ENCODE results near the gene SERTAD1.

DNA sequence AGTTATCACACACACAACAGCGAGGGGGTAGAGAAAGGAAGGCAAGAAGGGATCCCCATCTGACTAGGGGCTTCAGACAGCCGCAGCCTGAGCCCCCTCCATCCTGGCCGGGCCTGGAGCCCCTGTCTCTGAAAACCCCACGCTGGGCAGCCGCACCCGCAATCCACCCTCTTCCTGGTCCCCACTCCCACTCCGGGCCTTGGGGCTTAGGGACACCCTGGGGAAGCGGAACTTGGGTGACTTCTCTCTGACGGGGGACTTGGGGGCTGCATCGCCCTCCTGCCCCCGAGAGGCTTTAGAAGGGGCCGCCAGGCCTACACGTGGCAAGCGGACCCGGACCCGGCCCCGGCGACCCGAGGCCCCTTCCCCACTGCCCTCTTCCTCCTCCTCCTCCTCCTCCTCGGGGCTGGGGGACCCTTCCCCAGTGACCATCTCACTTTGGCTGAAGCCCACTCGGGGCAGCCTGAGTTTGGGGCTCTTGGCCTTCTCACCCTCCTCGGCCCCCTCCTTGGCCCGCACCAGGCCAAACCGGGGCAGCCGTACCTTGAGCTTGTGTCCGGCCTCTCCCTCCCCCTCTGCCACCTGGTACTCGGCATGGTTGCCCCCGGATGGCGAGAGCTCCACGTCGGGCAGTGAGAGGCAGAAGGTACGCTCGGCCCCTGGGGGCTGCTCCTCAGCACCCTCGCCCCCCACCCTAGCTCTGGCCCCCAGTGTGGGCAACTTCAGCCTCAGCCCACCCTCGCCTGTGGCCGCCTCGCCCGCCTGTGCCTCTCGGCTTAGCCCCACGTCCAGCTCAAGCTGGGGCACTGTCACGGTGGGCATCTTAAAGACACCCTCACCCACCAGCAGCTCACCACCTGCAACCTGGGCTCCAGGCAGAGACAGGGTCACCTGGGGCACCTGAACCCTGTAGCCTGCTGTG is 31.6 kb downstream of the SERTAD1 start:
- TF ChIP-seq, protein P1, sequence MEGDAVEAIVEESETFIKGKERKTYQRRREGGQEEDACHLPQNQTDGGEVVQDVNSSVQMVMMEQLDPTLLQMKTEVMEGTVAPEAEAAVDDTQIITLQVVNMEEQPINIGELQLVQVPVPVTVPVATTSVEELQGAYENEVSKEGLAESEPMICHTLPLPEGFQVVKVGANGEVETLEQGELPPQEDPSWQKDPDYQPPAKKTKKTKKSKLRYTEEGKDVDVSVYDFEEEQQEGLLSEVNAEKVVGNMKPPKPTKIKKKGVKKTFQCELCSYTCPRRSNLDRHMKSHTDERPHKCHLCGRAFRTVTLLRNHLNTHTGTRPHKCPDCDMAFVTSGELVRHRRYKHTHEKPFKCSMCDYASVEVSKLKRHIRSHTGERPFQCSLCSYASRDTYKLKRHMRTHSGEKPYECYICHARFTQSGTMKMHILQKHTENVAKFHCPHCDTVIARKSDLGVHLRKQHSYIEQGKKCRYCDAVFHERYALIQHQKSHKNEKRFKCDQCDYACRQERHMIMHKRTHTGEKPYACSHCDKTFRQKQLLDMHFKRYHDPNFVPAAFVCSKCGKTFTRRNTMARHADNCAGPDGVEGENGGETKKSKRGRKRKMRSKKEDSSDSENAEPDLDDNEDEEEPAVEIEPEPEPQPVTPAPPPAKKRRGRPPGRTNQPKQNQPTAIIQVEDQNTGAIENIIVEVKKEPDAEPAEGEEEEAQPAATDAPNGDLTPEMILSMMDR (IDR thresholded peaks at IDR 0.05): no peak
- TF ChIP-seq POLR2A (IDR thresholded peaks at IDR 0.05): no peak
